ENCODE results near the gene ZNF668. TPM values are rescaled to one million over a fixed set of nuclear protein-coding genes. Genes with fewer than 3 reads are reported as not detected.

Gene ZNF668
- total and polyA plus RNA-seq, 2 of the 8 experiments (the other 6 are each of a cell fraction or from before 2014, with no cell fraction given), result 14.0 to 14.3 TPM

DNA sequence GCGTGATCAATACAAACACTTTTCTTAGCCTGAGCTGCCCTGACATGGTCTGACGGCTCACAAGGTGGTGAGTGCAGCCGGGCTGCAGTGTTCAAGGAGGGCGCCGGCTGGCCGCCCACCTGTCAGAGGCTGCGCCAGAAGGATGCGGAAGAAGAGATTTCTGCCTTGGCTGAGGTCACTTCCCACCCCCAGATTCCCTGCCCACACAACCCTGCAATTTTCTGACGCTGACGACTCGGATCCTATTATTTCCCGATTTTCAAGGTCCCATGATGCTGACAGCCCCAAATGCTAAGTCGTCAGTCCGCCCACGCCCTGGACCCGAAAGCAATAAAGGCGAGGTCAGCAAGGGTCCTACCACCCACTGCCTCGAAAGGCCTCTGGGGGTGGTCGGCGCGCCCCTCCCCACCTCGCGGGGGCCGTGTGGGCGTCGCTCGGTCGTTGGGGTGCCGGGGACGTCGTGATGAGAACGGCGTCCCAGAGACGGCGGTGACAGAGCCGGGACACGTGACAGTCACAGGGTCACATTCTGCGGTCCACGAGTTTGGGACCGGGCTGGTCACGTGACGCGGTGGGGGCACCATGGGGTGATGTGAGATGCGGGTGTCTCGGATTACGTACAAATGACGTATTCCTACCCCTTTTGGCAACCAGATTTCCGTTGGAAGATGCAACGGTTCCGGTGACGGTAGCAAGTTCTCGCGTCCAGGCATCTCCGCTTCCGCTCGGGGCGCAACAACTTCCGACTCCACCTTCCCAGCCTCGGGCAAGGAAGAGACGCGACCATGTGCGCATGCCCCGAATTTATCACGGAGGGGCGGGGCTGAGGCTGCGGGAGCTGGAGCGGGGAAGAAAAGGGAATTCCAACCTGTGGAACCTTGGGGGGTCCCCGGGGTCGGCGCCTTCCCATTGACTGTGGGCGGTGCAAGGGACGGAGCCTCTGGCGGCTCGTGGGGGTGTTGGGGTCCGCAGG, 41.0 kb downstream of the ZNF668 start, which contains the start of gene STX4 (continued):
- TF ChIP-seq KDM4A (IDR thresholded peaks at IDR 0.05; ENCODE audit: low read depth, low read length, severe bottlenecking) (peak; percentile 84), CREB1 (IDR thresholded peaks at IDR 0.05) (peak; percentile 100), EGR1 (IDR thresholded peaks at IDR 0.05; ENCODE audit: borderline replicate concordance, low read depth, low read length) (peak; percentile 83; the same call in 1 of the 2 replicates), SIN3A (conservative IDR thresholded peaks at IDR 0.05 in 1 of 2, IDR thresholded peaks at IDR 0.05 in 1 of 2; ENCODE audit: low read depth in 1 of 2, low read length in 2 of 2) (peak; percentile 63 to 96; a peak in 2 of 4 replicates), PHF8 (conservative IDR thresholded peaks at IDR 0.05; ENCODE audit: low read depth, low read length) (peak; percentile 14; the same call in 1 of the 2 replicates), EP300 (IDR thresholded peaks at IDR 0.05; ENCODE audit: borderline replicate concordance in 1 of 2, low read depth in 2 of 2, low read length in 2 of 2) (no peak), TAF1 (IDR thresholded peaks at IDR 0.05; ENCODE audit: low read depth, low read length) (no peak), SIRT6 (IDR thresholded peaks at IDR 0.05; ENCODE audit: low read length) (no peak), SP4 (IDR thresholded peaks at IDR 0.05; ENCODE audit: low read length) (peak; percentile 74; the same call in 1 of the 2 replicates), JUND (IDR thresholded peaks at IDR 0.05; ENCODE audit: low read length) (peak; percentile 34; the same call in 1 of the 2 replicates), TBP (IDR thresholded peaks at IDR 0.05; ENCODE audit: low read depth, low read length) (no peak), TEAD4 (IDR thresholded peaks at IDR 0.05; ENCODE audit: low read depth, low read length) (0 out of 2 replicates have a peak, but pooled peaks have one; percentile 1), FOSL1 (IDR thresholded peaks at IDR 0.05; ENCODE audit: insufficient read depth, low read depth, low read length) (no peak), KDM5A (IDR thresholded peaks at IDR 0.05; ENCODE audit: low read length) (no peak), TAF7 (optimal IDR thresholded peaks at IDR 0.05; ENCODE audit: borderline replicate concordance, low read depth, low read length) (no peak), POU5F1 (IDR thresholded peaks at IDR 0.05; ENCODE audit: low read depth, low read length) (no peak), KDM1A (IDR thresholded peaks at IDR 0.05; ENCODE audit: borderline replicate concordance, low read length) (peak; percentile 28; the same call in 1 of the 2 replicates), BACH1 (IDR thresholded peaks at IDR 0.05; ENCODE audit: low read length) (no peak)
- TF ChIP-seq, protein P1, sequence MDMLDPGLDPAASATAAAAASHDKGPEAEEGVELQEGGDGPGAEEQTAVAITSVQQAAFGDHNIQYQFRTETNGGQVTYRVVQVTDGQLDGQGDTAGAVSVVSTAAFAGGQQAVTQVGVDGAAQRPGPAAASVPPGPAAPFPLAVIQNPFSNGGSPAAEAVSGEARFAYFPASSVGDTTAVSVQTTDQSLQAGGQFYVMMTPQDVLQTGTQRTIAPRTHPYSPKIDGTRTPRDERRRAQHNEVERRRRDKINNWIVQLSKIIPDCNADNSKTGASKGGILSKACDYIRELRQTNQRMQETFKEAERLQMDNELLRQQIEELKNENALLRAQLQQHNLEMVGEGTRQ (IDR thresholded peaks at IDR 0.05; ENCODE audit: low read length), result peak; percentile 99
